Measurements from ENCODE around the gene FAM149B1. TPM values are rescaled to one million over a fixed set of nuclear protein-coding genes. Genes with fewer than 3 reads are reported as not detected.

FAM149B1 gene
- polyA plus RNA-seq, 1 donor = 61.6 TPM

- DNase-seq = no peak
These were observed 4.9 kb downstream of the FAM149B1 start for GRCh38 chr10:73172867-73173266.

- DNase-seq = no peak
These were observed 6.4 kb downstream of the FAM149B1 start for GRCh38 chr10:73174148-73174925.

GRCh38 chr10:73182568-73182967 is 14.6 kb downstream of the FAM149B1 start:
- no peak for DNase-seq

GRCh38 chr10:73183667-73184281 is 15.9 kb downstream of the FAM149B1 start:
- DNase-seq = no peak

- no peak for DNase-seq
These were observed 18.3 kb downstream of the FAM149B1 start for GRCh38 chr10:73186266-73186665.

- no peak for DNase-seq
These were observed 22.3 kb downstream of the FAM149B1 start for GRCh38 chr10:73190188-73190587.

GRCh38 chr10:73205081-73205480 is 37.2 kb downstream of the FAM149B1 start:
- no peak for DNase-seq

- DNase-seq = no peak
These were observed 38.0 kb downstream of the FAM149B1 start for GRCh38 chr10:73205890-73206289.

GRCh38 chr10:73206385-73206784 is 38.5 kb downstream of the FAM149B1 start:
- no peak for DNase-seq

GRCh38 chr10:73207883-73208282 is 40.0 kb downstream of the FAM149B1 start:
- no peak for DNase-seq

- peak; percentile 7 for DNase-seq
These were observed 41.8 kb downstream of the FAM149B1 start for GRCh38 chr10:73209705-73210104.

- DNase-seq = no peak
These were observed 42.6 kb downstream of the FAM149B1 start for GRCh38 chr10:73210395-73211105.

- no peak for DNase-seq
These were observed 43.3 kb downstream of the FAM149B1 start for GRCh38 chr10:73211106-73211811.

GRCh38 chr10:73215749-73216148 is 47.8 kb downstream of the FAM149B1 start:
- DNase-seq = no peak

GRCh38 chr10:73217628-73218027 is 49.7 kb downstream of the FAM149B1 start:
- DNase-seq = no peak

GRCh38 chr10:73218431-73219191 is 50.7 kb downstream of the FAM149B1 start:
- no peak for DNase-seq

GRCh38 chr10:73219384-73219783 is 51.5 kb downstream of the FAM149B1 start:
- DNase-seq = no peak

- DNase-seq = no peak
These were observed 53.1 kb downstream of the FAM149B1 start for GRCh38 chr10:73220989-73221388.

- no peak for DNase-seq
These were observed 57.6 kb downstream of the FAM149B1 start for GRCh38 chr10:73225518-73225917.

GRCh38 chr10:73226663-73227062 is 58.7 kb downstream of the FAM149B1 start:
- DNase-seq = no peak

- DNase-seq = no peak
These were observed 60.3 kb downstream of the FAM149B1 start for GRCh38 chr10:73228247-73228646.

- no peak for DNase-seq
These were observed 61.6 kb downstream of the FAM149B1 start for GRCh38 chr10:73229567-73229966.

Data from left kidney (tissue), 2 donors.